ENCODE results near the gene CCDC8.

DNA sequence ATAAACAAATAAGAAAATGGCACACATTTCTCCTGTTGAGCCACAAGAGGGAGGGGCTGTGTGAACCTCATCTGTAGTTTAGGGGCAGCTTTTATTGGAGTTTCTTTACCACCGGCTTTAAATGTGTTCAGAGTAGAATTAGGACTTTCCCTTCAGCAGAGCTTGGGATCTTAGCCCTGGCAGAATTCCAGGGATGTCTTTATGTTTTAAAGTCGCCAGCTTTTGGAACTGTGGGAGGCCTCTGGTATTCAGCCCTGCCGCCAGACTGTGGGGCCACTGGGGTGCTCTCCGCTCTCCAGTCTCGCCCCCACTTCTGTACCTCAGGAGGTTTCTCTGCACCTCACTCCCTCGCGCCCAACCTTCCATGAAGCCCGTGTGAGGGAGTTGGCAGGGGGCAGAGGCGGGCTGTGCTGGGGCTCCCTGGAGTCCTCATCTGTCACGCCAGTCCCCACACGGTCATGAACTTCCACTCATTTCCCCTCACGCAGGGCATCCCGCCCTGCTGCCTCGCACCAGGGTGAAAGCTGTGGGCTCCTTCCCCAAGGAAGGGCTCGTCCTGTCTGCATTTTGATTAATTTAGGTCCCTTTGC lies 31.5 kb downstream of the CCDC8 start:
- TF ChIP-seq, protein P1, sequence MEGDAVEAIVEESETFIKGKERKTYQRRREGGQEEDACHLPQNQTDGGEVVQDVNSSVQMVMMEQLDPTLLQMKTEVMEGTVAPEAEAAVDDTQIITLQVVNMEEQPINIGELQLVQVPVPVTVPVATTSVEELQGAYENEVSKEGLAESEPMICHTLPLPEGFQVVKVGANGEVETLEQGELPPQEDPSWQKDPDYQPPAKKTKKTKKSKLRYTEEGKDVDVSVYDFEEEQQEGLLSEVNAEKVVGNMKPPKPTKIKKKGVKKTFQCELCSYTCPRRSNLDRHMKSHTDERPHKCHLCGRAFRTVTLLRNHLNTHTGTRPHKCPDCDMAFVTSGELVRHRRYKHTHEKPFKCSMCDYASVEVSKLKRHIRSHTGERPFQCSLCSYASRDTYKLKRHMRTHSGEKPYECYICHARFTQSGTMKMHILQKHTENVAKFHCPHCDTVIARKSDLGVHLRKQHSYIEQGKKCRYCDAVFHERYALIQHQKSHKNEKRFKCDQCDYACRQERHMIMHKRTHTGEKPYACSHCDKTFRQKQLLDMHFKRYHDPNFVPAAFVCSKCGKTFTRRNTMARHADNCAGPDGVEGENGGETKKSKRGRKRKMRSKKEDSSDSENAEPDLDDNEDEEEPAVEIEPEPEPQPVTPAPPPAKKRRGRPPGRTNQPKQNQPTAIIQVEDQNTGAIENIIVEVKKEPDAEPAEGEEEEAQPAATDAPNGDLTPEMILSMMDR (conservative IDR thresholded peaks at IDR 0.05; ENCODE audit: low read depth, low read length) = no peak
- no peak for TF ChIP-seq EZH2 (IDR thresholded peaks at IDR 0.05; ENCODE audit: borderline replicate concordance, low read depth, low read length, poor library complexity, severe bottlenecking)

All from A673 (cell line).